Karpas-422 (cell line): ENCODE measurements around the gene TAF11L5. TPM values are rescaled to one million over a fixed set of nuclear protein-coding genes. Genes with fewer than 3 reads are reported as not detected.
"Not testable (repeated sequence)": the region's sequence is repeated elsewhere in the genome, so short reads cannot be mapped to it uniquely, and the experiment has no call there.

ENCODE experiments used
- DNase-seq: peaks from one replicate; pipeline ENCODE4 v3.0.0-alpha.2; 2015
- H2AFZ ChIP-seq: fragments of 200-600 bp; sonication (generic); 2 replicates; pipeline ENCODE4 v1.6.1; 2014; ENCODE audit warnings: antibody characterized with exemption, low read length, mixed read lengths
- H3K27ac ChIP-seq: fragments of 200-600 bp; sonication (generic); 2 replicates; pipeline ENCODE4 v1.5.1; 2014; ENCODE audit warnings: mild to moderate bottlenecking, low read length, moderate library complexity
- H3K27me3 ChIP-seq: fragments of 200-600 bp; sonication (generic); 2 replicates; pipeline ENCODE4 v1.6.1; 2014; ENCODE audit warnings: low read length, mixed read lengths
- H3K36me3 ChIP-seq: fragments of 200-600 bp; sonication (generic); 2 replicates; pipeline ENCODE4 v1.6.1; 2014; ENCODE audit warnings: low read length, mixed read lengths; ENCODE audit not compliant: insufficient read depth
- H3K4me1 ChIP-seq: fragments of 200-600 bp; sonication (generic); 2 replicates; pipeline ENCODE4 v1.6.1; 2014; ENCODE audit warnings: mild to moderate bottlenecking, low read length, mixed read lengths
- H3K4me2 ChIP-seq: fragments of 200-600 bp; sonication (generic); 2 replicates; pipeline ENCODE4 v1.6.1; 2014; ENCODE audit warnings: low read length, low read depth, mild to moderate bottlenecking; ENCODE audit not compliant: poor library complexity, severe bottlenecking
- H3K4me3 ChIP-seq: fragments of 200-600 bp; sonication (generic); 2 replicates; pipeline ENCODE4 v1.5.1; 2014; ENCODE audit warnings: mild to moderate bottlenecking, antibody characterized with exemption, low read length, mixed read lengths
- H3K79me2 ChIP-seq: fragments of 200-600 bp; sonication (generic); 2 replicates; pipeline ENCODE4 v1.6.1; 2014; ENCODE audit warnings: mild to moderate bottlenecking, low read length, mixed read lengths
- H3K9ac ChIP-seq: fragments of 200-600 bp; sonication (generic); 2 replicates; pipeline ENCODE4 v1.6.0; 2014; ENCODE audit warnings: low read length
- H3K9me2 ChIP-seq: fragments of 200-600 bp; sonication (generic), shearing (Covaris generic); replicated peaks from 2 replicates; pipeline ENCODE4 v1.6.0; 2014; ENCODE audit warnings: mild to moderate bottlenecking, low read length, moderate library complexity; ENCODE audit not compliant: insufficient read depth
- H3K9me3 ChIP-seq: fragments of 300-700, 200-600 bp; sonication (generic); 2 replicates; pipeline ENCODE4 v1.6.1; 2014; ENCODE audit warnings: low read length, mixed read lengths
- H4K20me1 ChIP-seq: fragments of 200-600 bp; sonication (generic); 2 replicates; pipeline ENCODE4 v1.6.1; 2014; ENCODE audit warnings: mild to moderate bottlenecking, antibody characterized with exemption, low read length, low read depth; ENCODE audit not compliant: insufficient read depth
- small RNA-seq: library from RNA; depleted of rRNA; stranded (forward); fragments of <200 nt; gene quantifications from one replicate; pipeline ENCODE3, GENCODE V24; 2014
- total RNA-seq: library from RNA; depleted of rRNA; stranded (reverse); fragments of >200 nt; shearing (Covaris generic); gene quantifications from 2 replicates; pipeline ENCODE4 v1.2.3, GENCODE V29; 2014; ENCODE audit warnings: low replicate concordance; rRNA removed

Gene TAF11L5
- total RNA-seq, 1 experiment from 2014 or later: not detected

- not testable (repeated sequence) for DNase-seq, H3K27ac ChIP-seq, H3K79me2 ChIP-seq, H3K9me2 ChIP-seq, H3K9me3 ChIP-seq, H3K9ac ChIP-seq, H4K20me1 ChIP-seq, H3K4me1 ChIP-seq, H3K36me3 ChIP-seq, H2AFZ ChIP-seq, H3K4me2 ChIP-seq, H3K27me3 ChIP-seq, H3K4me3 ChIP-seq
These were observed 3.3 kb downstream of the TAF11L5 start, which contains the start of gene TAF11L6 for GRCh38 chr5:17528369-17528768. TSS of gene TAF11L6 (plus strand) at chr5:17528669.

Small RNA genes within 50 kb of the gene (small RNA-seq; reads per million reads assigned to genes)
- gene AC106774.3: not detected

Other genes with a start within 250 kb of the TAF11L5 start
- not detected in 2 replicates for gene TAF11L2, start 27.0 kb upstream of the TAF11L5 start, total RNA-seq
- gene TAF11L3, start 6.9 kb upstream of the TAF11L5 start, total RNA-seq: not detected in 2 replicates
- not detected in 2 replicates for gene TAF11L4, start 3.4 kb upstream of the TAF11L5 start, total RNA-seq
- gene TAF11L6, start 3.4 kb downstream of the TAF11L5 start, total RNA-seq: not detected in 2 replicates
- gene TAF11L7, start 60.5 kb downstream of the TAF11L5 start, total RNA-seq: not detected in 2 replicates
- not detected in 2 replicates for gene TAF11L8, start 65.7 kb downstream of the TAF11L5 start, total RNA-seq
- gene TAF11L9, start 69.2 kb downstream of the TAF11L5 start, total RNA-seq: not detected in 2 replicates
- not detected in 2 replicates for gene TAF11L10, start 72.6 kb downstream of the TAF11L5 start, total RNA-seq
- gene TAF11L11, start 78.9 kb downstream of the TAF11L5 start, total RNA-seq: not detected in 2 replicates
- not detected in 2 replicates for gene TAF11L12, start 85.2 kb downstream of the TAF11L5 start, total RNA-seq
- not detected in 2 replicates for gene TAF11L13, start 106.9 kb downstream of the TAF11L5 start, total RNA-seq
- not detected in 2 replicates for gene TAF11L14, start 109.2 kb downstream of the TAF11L5 start, total RNA-seq